GM18867 (cell line): ENCODE measurements around the gene FGF4.

Source experiments
- ATAC-seq: cut with Tn5 transposase; IDR thresholded peaks from one replicate; pipeline ENCODE4 v1.9.1; 2021; ENCODE audit warnings: mild to moderate bottlenecking, moderate library complexity; ENCODE audit not compliant: unreplicated experiment

Gene FGF4, protein sequence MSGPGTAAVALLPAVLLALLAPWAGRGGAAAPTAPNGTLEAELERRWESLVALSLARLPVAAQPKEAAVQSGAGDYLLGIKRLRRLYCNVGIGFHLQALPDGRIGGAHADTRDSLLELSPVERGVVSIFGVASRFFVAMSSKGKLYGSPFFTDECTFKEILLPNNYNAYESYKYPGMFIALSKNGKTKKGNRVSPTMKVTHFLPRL

GRCh38 chr11:69775163-69775755 lies at the start of gene FGF4:
TSS of gene FGF4 (minus strand) at chr11:69775341. CDS start at chr11:69775084, 257 bp downstream.
- ATAC-seq, result no peak

- no peak for ATAC-seq
Measured at GRCh38 chr11:69823641-69824265, 48.6 kb upstream of the FGF4 start.

DNA sequence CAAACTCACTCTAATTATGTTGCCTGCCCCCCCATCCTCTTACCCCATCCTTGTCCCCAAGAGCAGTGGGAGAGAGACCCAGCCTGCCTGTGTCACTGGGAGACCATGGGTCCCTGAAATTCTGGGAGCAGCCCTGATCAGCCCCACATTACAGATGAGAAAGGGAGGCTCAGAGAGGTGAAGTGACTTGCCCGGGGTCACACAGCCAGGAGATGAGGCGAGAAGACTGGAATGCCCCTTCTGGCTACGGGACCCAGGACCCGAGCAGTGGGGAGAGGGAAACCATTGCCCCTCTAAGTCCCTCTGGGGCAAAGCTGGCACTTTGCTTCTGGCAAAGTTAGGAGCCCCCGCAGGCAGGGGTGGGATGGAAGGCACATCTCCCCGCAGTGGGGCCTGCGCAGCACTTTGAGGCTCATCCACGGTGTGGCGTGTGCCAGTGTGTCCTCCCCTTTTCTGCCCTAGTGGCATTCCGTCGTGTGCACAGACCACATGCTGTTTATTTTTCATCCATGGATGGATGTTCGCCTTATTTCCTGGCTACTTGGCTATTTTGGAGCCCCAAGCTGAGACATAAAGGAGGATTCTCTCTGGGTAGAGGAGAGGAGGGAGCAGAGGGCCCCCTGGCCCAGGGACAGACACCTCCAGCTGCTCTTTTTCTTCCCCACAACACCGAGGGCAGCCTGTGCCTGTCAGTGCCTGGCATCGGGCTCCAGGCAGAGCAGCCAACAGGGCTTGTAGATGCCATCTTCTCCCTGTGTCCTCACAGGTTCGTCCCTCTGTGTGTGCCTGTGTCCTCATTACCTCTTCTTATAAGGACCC lies 47.7 kb upstream of the FGF4 start:
- no peak for ATAC-seq

DNA sequence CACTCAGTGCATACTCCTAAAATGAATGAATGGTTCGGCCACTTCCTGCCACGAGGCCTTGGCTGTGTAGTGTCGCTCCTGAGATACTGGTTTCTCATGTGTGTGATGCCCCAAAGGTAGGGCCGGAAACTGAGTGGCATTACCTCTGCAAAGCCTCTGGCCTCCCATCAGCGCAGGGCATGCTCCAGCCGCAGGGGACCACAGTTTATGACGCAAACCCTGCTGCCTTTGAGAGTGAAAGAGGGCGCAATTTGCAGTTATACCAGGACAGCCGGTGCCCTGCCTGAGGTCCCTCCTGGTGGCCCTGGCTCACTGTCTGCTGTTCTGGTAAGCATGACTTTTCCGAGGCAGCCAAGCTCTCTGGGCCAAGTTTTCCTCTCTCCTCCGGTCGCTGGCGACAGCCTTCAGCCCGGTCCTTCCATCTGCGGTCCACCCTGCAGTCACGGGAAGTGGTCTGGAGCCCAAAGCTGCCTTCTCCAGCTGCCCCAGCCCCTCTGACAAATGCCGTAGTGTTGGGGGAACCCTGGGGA lies 46.4 kb upstream of the FGF4 start:
- no peak for ATAC-seq

DNA sequence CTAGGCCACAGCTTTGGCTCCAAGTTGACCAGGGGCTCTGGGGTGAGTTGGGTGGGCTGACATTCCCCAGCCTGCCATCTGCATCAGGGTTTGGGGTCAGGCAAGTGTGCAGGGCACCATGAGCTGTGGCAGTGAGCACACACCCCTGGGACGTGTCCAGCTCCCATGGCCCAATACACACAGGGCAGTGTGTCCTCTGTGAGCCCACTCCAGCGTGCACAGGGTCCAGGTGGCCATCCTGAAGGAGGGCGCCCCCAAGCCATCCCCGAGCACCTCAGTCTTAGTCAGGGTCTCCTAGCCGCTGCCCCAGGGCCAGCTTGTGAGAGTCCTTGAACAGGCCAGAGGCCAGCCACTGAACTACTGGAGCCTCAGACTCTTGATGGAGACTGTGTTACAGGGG lies 45.3 kb upstream of the FGF4 start:
- no peak for ATAC-seq

GRCh38 chr11:69819541-69820070 lies 44.5 kb upstream of the FGF4 start:
- ATAC-seq, result no peak

GRCh38 chr11:69818603-69819441 lies 43.7 kb upstream of the FGF4 start, which contains the start of gene FGF3:
TSS of gene FGF3 (minus strand) at chr11:69819416. CDS start at chr11:69818933, 483 bp downstream.
- ATAC-seq, result no peak

GRCh38 chr11:69818231-69818602 lies 43.1 kb upstream of the FGF4 start:
- ATAC-seq, result no peak

DNA sequence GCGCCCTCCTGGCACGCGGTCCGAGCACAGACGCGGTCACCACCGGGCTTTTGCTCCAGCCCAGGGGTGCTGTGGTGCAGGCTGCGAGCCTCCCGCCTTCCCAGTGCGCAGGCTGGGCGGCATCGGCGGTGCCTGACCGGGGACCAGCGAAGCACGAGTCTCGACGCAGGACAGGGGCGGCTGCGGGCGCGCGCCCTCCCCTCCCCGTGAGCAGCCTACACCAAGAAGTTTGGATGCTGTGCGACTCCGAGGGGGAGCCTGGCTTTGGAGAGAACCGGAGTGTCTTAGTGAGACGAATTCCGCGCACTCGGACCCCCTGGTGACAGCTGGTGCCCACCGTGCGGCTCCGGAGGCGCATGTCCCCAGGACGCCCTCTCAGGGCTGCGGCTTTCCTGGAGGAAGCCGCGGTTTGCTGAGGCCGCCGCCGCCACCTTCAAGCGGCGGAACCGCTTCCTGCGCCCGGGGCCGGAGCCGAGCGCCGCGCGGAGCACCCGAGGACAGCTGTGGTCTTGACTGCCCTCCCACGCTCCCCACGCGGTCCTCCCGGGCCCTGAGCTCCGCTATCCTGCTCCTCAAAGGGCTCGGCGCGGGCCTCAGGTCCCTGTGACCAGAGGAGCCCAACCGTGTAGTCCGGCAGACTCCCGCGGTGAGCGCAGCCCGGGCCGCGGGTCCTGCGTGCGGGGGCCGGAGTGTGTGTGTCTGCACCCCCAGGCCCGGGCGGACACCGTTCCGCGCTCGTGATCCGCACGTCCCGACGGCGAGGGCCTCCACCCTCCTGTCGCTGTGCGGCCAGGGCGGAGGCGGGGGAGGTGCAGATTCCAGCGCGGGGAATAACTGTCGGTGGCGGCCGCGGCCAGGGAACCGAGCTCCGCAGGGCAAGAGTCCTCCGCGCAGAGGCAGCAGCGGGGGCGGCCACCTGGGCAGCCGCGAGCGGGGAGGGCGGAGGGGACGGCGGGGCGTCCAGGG lies 42.4 kb upstream of the FGF4 start:
- ATAC-seq, result no peak

GRCh38 chr11:69816671-69817070 lies 41.5 kb upstream of the FGF4 start:
- no peak for ATAC-seq

DNA sequence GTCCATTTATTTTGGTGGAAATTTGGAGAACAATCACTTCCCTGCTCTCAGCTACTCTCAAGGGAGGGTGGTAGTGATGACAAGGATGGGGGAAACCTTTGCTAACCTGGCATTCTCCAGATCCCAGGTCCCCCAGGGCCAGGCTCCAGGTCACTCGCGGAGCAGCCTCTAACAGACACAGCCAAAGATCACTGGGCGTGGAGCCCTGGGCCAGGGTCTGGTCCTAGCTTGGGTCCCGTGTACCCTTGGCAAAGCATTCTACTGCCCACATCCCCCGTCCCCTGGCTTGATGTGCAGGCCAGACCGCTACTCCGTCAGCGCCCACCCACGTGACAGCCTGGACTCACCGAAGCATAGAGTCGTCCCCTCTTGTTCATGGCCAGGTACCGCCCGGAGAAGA lies 40.8 kb upstream of the FGF4 start:
- ATAC-seq, result no peak

- no peak for ATAC-seq
Measured at GRCh38 chr11:69814902-69815301, 39.8 kb upstream of the FGF4 start.

- no peak for ATAC-seq
Measured at GRCh38 chr11:69814411-69814810, 39.3 kb upstream of the FGF4 start.

DNA sequence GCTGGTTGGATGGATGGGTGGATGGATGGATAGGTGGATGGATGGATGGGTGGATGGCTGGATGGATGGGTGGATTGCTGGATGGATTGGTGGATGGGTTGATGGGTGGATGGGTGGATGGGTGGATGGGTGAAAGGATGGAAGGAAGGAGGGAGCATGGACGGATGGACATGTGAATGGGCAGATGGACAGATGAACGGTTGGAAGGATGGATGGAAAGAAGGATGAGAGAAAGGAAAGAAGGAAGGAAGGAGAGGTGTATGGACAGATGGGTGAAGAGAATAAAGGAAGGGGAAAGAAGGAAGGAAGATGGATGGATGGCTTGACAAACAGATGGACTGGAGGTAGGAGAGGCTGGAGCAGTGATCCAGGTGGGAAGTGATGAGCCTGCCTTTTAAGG lies 38.7 kb upstream of the FGF4 start:
- no peak for ATAC-seq

DNA sequence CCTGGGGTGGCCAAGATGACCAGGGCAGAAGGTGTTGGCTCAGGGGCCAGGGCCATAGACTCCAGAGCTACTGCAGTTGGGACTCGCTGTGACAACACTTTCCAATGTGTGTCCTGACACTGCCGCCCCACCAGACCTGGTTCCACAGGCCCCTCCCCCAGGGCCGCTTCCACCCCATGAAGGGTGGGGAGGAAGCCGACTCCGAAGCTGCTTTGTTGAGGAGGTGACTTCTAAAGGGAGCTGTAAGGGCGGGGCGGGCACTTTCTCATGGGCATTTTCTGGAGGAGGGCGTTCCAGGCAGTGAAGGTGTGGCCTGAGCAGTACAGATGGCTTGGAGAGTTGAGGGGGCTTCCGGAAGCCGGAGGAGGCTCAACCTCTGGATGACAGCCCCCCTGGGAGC lies 37.8 kb upstream of the FGF4 start:
- ATAC-seq, result no peak

DNA sequence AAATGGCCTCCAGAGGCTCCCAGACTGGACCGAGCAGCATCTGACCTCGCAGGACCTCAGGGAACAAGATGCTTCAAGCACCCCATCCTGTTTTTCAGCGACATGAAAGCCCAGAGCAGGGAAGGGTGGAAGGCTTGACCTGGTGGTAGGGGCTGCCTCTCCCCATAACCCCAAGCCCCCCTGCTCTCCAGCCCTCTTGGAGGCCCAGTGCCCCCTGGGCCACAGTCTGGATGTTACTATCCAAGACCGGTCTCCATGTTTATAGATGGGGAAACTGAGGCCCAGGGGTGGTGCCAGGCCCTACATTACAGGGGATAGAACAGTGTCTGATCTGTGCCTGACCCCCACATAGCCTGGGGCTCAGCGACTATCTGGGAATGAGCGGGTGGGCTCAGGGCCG lies 37.1 kb upstream of the FGF4 start:
- no peak for ATAC-seq

DNA sequence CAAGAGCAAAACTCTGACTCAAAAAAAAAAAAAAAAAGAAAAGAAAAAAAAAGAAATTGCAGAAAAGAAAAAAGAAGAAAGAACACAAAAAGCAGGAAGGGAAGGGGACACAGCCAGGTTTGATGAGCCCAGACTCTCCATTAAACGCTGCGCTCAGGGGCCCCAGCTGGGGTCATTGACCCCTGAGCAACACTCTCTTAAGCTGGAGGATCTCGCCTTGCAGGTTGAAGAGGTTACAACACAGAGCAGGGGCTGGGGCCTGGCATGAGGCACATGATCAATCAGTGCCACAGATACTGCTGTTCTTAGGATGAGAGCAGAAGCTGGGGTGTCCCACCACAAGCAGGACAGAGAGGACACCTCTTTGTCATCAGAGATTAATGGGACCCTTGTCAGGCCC lies 36.3 kb upstream of the FGF4 start:
- no peak for ATAC-seq

DNA sequence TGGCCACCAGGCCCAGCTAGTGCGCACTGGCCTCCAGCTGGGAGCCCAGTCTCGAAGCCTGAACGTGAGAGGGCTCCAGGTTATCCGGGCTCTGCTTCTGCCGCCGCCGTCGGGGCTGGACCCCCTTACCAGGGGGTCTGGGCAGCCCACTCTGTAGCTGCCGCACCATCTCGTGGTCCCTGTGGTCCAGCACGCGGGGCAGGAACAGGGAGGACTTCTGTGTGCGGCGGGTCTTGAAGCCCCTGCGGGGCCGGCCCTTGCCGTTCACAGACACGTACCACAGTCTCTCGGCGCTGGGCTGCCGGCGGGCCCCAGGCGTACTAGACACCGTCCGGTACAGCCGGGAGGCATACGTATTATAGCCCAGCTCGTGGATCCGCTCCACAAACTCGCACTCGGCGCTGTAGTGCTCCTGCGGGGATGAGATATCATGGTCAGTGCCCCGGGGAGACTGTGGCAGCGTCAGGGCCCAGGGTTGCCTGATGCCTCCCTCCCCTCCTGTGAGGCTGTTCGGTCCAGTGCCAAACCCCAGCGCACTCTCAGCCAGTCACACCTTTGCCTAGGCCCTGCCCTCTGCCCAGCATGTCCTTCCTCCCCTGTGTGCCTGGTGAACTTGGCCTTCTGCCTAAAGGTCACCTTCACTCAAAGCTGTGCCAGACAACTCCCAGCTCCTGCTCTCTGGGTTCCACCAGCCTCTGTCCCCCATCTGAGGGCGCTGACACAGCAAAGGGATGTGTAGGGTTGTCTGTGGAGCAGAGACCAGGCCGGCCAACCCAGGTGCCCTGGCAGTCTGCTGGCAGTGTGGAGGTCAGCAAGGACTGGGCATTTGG lies 35.4 kb upstream of the FGF4 start:
- no peak for ATAC-seq
